NCI-H2227 (cell line): ENCODE data around the gene BORCS8.
A peak's percentile ranks its signal among the peaks of the same experiment; 100 is the strongest.
"Not testable (repeated sequence)": the region's sequence is repeated elsewhere in the genome, so short reads cannot be mapped to it uniquely, and the experiment has no call there.

ENCODE experiments used
- DNase-seq: peaks from one replicate; lab custom pipeline; 2025; ENCODE audit not compliant: unreplicated experiment; lab: John Stamatoyannopoulos, UW

BORCS8 gene

DNA sequence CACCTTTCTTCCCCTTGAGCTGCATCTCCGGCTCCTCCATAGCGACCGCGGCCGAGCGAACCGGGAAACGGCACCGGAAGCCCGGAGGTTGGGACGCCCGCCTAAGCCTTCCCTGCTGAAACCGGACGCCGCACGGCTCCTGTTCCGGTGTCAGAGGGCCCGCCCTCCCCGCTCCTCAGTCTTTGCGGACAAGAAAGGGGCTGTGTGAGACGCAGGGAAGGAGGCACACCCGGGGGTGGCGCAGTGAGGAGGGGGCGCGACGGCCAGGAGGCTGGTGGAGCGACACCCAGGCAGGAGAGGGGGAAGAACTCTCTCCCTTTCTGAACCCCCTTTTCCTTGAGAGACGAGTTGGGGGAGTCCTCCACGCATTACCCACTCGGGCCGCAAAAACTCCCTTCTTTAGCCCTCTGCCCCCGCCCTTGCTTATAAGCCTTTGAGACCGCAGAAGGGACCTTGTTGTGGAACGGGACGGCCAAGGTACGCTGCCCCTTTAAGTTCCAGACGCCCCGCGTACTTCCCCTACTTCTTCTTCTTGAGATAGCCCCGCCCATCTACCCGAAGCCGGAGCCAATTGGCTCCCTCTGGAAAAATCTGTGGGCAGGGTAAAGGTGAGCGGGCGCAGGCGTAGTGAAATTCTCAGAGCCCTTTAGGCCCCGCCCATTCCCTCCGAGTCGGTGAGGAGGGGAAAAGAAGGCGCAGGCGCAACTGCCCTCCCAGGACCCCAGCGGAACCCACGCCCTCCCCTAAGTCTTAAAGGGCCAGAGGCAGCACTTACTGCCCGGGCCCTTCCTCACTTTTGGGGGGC is at the start of gene BORCS8, which contains the start of gene RFXANK:
Gene BORCS8, minus strand, starts transcription at position 75 of the 805 bp plus-strand sequence. Its CDS starts 35 bp downstream, at position 40.
Gene RFXANK, plus strand, starts transcription at position 181 of the 805 bp plus-strand sequence. CDS start 1,689 bp downstream, outside the sequence.
- peak; percentile 98 for DNase-seq

- DNase-seq = no peak
These were observed 48.5 kb upstream of the BORCS8 start for GRCh38 chr19:19240476-19240875.

GRCh38 chr19:19239675-19240074 is 47.7 kb upstream of the BORCS8 start:
- DNase-seq = no peak

DNA sequence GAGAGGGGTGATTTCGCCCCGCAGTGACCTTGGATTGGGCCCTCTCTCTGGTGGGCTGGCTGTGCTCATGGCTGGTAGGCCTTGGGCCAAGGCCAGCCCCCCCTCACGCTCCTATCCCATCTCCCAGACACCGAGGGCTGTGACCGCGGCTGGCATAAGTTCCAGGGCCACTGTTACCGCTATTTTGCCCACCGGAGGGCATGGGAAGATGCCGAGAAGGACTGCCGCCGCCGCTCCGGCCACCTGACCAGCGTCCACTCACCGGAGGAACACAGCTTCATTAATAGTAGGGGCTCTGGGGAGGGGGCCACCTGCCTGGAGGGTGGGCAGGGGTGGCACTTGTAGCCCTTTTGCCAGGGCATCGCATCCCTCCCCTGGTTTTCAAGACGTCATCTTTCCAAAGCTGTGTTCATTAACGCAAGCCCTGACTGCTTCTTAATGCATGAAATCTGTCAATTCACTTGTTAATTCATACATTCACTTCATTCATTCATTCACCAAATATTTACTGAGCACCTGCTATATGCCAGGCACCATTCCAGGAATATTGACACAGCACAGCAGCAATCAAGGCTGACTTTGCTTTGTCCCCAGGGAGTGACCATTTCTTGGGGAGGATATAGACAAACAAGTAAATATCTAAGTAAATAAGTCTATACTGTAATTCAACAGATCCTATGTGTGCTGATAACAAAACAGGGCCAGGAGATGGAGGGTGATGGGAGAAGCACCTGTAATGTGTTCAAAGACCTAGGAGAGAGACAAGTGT is 46.4 kb upstream of the BORCS8 start:
- no peak for DNase-seq

DNA sequence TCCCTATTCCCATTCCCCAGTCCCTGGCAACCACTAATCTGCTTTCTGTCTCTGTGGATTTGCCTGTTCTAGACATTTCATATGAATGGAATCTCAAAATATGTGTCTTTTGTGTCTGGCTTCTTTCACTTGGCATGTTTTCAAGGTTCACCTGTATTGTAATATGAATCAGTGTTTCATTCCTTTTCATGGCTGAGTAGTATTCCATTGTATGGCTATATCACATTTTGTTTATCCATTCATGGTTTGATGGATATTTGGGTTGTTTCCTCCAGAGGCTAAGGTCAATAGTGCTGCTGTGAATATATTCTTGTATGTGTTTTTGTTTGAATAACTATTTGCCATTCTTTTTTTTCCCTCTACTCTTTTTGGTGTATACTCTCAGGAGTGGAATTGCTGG is 44.2 kb upstream of the BORCS8 start:
- no peak for DNase-seq

GRCh38 chr19:19234220-19234816 is 42.4 kb upstream of the BORCS8 start:
- DNase-seq = no peak

DNA sequence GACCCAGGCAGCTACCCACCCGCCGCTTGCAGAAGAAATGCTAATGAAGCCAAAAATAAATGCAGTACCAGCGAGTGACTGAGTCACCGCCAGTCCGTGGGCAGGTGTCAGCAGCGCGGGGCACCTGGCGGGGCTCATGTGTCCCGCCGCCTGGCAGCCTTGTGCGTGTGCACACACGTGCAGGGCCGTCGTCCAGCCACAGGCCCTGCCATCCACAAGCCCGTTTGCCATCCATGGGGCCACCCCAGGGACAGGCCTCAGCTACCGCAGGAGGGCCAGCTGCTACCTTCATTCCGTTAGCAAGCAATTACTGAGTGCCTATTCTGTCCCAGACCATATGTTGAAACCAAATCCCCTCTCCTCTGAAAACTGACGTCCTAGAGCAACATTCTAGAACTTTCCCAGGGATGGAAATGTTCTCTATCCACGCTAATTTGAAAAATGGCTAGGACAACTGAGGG is 40.3 kb upstream of the BORCS8 start:
- DNase-seq = no peak

GRCh38 chr19:19230999-19231398 is 39.0 kb upstream of the BORCS8 start:
- DNase-seq = no peak

- DNase-seq = no peak
These were observed 37.7 kb upstream of the BORCS8 start for GRCh38 chr19:19229701-19230100.

- no peak for DNase-seq
These were observed 35.3 kb upstream of the BORCS8 start for GRCh38 chr19:19227217-19227616.

- no peak for DNase-seq
These were observed 34.7 kb upstream of the BORCS8 start for GRCh38 chr19:19226663-19227062.

GRCh38 chr19:19226204-19226603 is 34.3 kb upstream of the BORCS8 start:
- DNase-seq = no peak

GRCh38 chr19:19224852-19225494 is 33.0 kb upstream of the BORCS8 start:
- DNase-seq = no peak

DNA sequence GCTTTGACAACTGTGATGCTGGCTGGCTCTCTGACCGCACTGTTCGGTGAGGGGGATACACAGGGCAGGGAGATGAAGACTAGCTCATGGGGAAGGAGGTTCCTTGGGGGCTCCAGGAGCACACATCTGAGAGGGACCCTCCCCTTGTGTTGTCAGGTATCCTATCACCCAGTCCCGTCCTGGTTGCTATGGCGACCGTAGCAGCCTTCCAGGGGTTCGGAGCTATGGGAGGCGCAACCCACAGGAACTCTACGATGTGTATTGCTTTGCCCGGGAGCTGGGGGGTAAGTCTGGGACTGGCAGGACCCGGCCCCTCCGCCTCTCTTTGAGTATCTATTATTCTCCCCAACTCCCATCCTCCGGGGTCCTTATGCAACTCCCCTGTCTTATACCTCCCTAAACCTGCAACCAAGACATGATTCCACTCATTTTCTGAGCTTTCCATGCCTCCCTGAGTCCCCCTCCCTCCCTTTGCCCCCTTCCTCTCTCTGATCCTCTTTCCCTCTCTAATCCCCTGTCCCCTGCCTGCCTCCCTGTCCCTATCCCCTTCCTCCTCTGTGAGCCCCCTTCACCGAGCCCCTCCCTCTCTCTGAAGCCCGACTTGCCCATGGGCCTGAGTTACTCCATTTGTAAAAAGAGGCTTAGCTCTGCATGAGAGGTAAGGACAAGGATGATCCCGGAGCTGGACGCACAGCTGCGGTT is 32.3 kb upstream of the BORCS8 start:
- DNase-seq = no peak

DNA sequence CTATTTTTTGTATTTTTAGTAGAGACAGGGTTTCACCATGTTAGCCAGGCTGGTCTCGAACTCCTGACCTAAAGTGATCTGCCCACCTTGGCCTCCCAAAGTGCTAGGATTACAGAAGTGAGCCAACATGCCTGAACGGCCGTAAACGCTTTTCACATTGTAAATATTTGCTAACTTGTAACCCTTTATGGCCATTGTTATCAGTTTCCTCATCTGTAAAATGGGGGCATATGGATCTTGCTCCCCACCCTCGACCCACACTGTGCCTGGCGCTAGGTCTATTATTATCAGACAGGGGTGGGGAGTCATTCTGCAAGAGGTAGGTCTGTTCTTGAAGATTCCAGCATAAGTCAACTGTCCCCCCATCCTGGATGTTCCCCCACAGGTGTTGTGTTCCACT is 31.7 kb upstream of the BORCS8 start:
- no peak for DNase-seq

GRCh38 chr19:19223060-19223459 is 31.1 kb upstream of the BORCS8 start:
- no peak for DNase-seq

DNA sequence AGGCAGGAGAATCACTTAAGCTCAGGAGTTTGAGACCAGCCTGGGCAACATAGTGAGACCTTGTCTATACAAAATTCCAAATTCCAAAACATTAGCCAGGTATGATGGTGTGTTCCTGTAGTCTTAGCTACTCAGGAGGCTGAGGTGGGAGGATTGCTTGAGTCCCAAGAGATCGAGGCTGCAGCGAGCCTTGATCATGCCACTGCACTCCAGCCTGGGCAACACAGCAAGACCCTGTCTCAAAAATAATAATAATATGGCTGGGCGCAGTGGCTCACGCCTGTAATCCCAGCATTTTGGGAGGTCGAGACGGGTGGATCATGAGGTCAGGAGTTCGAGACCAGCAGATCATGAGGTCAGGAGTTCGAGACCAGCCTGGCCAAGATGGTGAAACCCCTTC is 29.0 kb upstream of the BORCS8 start:
- not testable (repeated sequence) for DNase-seq

GRCh38 chr19:19218911-19219310 is 27.0 kb upstream of the BORCS8 start:
- no peak for DNase-seq

DNA sequence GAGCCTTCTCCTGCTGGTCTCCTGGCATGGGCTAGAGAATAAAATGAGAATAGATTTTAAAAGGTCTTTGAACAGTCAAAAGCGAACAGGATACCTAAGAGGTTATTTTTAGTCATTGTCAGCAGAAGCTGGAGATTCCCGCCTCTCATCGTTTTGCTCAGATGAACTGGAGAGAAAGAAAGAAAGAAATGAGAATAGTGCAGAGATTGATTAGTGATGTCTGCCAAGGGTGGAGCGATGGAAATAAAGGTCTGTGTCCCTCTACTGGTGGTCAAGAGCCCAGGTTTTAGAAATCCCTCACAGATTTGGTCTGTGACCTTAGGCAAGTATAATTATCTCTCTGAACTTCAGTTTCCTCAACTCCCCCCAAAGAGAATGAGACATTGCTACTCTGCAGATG is 25.1 kb upstream of the BORCS8 start:
- DNase-seq = peak; percentile 42

DNA sequence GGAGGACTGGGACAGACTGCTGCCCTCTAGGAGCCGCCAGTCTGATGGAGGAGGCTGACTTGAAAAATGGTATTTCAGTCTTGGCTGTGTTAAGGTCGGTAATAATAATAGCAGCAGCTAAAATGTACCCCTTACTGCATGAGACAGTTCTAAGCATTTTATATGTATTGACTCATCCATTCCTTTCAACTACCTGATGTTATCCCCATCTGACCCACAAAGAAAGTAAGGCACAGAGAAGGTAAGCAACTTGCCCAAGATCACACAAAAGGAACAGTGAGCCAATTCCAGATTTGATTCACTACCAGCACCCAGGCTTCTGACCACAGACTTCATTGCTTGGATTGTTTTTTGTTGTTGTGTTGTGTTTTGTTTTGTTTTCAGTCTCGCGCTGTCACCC is 23.8 kb upstream of the BORCS8 start:
- DNase-seq = no peak

DNA sequence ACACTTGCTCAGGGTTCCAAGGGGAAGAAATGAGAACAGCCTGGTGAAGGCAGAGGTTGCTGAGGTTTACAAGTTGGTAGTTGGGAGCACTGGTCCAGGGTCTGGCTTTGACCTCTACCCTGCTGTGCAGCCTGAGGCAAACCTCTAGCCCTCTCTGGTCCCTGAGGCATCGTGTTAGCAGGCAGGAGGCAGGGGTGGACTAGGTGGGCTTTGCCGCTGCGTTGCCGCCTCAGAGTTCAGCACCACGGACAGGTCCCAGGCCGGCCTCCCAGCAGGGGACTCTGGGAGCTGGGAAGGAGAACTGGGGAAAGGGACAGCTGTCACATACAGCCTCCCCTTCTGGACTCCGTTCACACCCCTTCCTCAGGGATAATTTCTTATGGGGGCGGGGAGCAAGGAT is 22.9 kb upstream of the BORCS8 start:
- DNase-seq = no peak
